Erythroblast (primary cell): ENCODE measurements around the gene SAMD7.

Source experiments
- GATA1 ChIP-seq: IDR thresholded peaks from 2 replicates; pipeline ENCODE4 v1.6.1; 2011; ENCODE audit warnings: low read depth, mild to moderate bottlenecking, control low read depth, low read length, moderate library complexity
- POLR2A ChIP-seq: IDR thresholded peaks from 2 replicates; pipeline ENCODE4 v1.6.1; 2011; ENCODE audit warnings: mild to moderate bottlenecking, low read length

DNA sequence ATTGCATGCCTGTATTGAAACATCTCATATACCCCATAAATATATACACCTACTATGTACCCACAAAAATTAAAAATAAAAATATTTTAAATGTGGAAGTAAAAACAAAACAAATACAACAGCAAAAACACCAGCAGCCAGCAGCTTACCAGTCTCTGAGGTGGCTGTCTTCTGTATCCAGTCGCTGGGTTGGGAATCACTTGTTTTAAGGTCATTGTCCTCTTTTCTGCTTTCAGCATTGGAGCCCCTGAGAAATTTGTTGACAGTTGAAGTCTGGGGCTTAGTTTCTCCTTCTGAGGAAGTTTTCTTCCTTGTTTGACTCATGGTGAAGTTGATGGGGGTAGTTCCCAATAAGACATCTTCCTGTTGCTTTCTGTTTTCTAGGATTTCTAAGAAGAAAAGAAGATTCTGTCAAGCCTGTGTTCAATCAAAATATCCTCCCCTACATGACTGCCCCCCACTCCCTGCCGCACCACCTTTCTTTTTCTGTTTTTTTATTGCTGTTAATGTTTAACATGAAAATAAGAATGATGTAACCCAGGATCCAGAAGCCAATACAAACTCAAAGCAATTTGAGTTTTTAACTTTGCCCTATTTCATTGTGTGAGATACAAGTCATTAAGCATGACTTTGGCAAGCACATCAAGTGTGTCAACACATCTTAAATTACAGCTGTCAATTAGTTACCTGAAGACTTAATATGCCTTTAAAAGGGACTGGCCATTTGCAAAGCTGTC, 41.7 kb upstream of the SAMD7 start, which contains the start of gene LRRC31:
- no peak for TF ChIP-seq POLR2A
- no peak for TF ChIP-seq GATA1
